ENCODE results near the gene ANKH. TPM values are rescaled to one million over a fixed set of nuclear protein-coding genes. Genes with fewer than 3 reads are reported as not detected.

Gene ANKH
- total and polyA plus RNA-seq, 10 of the 15 experiments (the other 5 are each of a cell fraction or from before 2014, with no cell fraction given) = 2.1 to 43.9 (median 14.4) TPM

DNA sequence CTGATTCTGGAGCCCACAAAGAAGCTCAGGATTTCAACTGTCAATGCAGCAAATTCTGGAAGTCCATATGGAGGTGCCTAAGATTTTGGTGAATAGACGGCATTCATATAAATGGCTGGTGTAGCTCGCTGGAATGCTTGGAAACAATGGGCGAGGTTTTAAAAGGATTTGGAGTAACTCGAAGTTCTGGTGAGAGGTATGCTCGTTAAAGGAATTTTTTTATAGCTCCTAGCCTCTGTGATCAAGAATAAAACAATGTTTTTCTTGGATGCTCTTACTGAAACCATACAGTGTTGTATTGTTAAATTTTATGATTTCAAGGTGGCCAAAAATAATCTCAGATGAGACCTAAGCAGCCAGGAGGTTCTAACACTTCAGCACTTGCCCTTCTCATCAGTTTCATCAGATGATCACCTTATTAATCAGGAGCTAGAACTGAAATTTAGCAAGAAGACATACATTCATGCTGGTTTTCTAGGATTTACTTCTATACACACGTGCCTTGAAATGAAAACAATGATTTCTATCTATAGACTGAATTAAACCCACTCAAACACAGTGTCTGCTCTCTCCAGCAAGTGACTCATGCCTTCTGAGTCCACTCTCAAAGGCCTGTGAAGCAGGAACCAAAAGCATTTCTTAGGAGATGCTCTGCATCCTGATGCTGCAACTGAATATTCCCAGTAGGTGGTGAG lies 127.8 kb downstream of the ANKH start (continued):
- TF ChIP-seq, protein P1, sequence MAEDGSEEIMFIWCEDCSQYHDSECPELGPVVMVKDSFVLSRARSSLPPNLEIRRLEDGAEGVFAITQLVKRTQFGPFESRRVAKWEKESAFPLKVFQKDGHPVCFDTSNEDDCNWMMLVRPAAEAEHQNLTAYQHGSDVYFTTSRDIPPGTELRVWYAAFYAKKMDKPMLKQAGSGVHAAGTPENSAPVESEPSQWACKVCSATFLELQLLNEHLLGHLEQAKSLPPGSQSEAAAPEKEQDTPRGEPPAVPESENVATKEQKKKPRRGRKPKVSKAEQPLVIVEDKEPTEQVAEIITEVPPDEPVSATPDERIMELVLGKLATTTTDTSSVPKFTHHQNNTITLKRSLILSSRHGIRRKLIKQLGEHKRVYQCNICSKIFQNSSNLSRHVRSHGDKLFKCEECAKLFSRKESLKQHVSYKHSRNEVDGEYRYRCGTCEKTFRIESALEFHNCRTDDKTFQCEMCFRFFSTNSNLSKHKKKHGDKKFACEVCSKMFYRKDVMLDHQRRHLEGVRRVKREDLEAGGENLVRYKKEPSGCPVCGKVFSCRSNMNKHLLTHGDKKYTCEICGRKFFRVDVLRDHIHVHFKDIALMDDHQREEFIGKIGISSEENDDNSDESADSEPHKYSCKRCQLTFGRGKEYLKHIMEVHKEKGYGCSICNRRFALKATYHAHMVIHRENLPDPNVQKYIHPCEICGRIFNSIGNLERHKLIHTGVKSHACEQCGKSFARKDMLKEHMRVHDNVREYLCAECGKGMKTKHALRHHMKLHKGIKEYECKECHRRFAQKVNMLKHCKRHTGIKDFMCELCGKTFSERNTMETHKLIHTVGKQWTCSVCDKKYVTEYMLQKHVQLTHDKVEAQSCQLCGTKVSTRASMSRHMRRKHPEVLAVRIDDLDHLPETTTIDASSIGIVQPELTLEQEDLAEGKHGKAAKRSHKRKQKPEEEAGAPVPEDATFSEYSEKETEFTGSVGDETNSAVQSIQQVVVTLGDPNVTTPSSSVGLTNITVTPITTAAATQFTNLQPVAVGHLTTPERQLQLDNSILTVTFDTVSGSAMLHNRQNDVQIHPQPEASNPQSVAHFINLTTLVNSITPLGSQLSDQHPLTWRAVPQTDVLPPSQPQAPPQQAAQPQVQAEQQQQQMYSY (CRISPR knock-in tag; IDR thresholded peaks at IDR 0.05) = no peak
- TF ChIP-seq CEBPB (IDR thresholded peaks at IDR 0.05; ENCODE audit: borderline replicate concordance in 1 of 2, low read depth in 2 of 2, low read length in 2 of 2) (no peak), NFYB (IDR thresholded peaks at IDR 0.05; ENCODE audit: insufficient read depth, low read depth, low read length) (no peak), BMI1 (IDR thresholded peaks at IDR 0.05; ENCODE audit: borderline replicate concordance) (no peak), SPI1 (IDR thresholded peaks at IDR 0.05; ENCODE audit: borderline replicate concordance, insufficient read depth, low read depth, low read length) (no peak), SRF (IDR thresholded peaks at IDR 0.05; ENCODE audit: low read depth in 2 of 2, low read length in 2 of 2) (no peak)
- TF ChIP-seq, protein P2, sequence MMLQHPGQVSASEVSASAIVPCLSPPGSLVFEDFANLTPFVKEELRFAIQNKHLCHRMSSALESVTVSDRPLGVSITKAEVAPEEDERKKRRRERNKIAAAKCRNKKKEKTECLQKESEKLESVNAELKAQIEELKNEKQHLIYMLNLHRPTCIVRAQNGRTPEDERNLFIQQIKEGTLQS (IDR thresholded peaks at IDR 0.05; ENCODE audit: borderline replicate concordance, extremely low read depth, low read depth, low read length) = no peak

All from GM12878 (cell line).